Measurements from ENCODE around the gene ADRA1B.

ADRA1B gene

DNA sequence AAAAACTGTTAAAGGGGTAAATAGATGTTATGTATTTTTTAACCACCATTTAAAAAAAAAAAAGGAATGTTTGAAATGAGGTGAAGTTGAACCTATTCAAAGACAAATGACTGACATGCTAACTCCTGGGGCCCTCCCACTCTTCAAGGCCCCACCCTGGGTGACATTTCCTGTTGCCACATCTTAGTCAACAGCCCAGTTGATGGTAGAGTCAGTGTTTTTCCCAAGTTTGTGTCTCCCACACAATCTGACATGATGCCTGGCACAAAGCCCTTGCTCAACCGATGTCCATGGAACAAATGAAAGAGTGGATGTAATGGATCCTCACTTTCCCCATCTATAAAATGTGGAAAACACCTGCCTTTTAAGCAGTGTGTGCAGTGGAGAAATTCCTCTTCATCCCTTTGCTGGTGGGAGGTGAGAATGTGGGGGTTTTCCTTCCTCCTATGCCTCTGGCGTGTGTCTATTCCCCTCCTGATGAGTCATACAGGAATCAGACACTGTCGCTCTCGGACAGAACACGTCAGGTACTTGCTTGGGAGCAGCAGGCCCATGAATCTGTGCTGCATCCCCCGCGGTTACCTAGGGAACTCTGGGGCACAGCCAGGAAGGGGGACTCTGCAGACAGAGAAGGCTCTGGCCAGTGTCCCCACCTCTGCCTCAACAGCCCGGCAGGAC is 13.7 kb upstream of the ADRA1B start:
- DNase-seq: no peak

DNA sequence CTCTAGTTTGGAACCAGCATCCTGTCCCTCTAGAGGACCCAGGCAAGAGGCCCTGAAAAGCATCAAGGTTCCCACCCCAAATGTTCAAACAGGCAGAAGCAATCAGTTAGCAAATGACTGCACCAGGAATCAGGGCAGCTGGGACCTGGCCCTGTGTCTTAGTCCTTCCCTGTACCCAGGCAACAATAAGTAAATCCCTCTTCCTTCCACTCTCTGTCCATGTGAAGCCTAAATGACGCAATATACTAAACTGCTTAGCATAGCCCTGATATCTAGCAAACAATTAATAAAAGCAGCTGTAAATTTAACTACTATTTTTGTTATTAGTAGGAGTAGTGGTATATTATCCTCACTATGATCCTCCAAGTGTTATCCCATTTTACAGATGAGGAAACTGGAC is 13.2 kb upstream of the ADRA1B start:
- no peak for DNase-seq

DNA sequence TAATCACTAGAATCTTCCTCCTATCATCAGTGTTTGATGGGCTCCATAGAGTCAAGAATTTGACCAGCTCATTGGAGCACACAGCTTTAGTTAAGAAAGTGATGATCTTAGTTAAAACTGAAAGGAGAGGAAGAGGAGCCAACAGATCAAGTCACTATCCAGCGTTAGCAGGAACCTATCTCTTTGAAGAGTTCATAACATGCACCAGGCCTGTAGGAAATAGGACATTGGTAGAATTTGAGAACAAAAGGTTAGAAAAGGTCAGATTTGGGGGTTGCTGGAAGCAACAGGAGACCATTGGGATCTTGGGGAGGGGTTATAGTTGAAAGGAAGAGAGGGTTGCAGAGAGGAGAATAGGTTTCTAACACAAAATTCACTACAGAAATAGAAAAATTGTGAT is 11.4 kb upstream of the ADRA1B start:
- DNase-seq: no peak

DNA sequence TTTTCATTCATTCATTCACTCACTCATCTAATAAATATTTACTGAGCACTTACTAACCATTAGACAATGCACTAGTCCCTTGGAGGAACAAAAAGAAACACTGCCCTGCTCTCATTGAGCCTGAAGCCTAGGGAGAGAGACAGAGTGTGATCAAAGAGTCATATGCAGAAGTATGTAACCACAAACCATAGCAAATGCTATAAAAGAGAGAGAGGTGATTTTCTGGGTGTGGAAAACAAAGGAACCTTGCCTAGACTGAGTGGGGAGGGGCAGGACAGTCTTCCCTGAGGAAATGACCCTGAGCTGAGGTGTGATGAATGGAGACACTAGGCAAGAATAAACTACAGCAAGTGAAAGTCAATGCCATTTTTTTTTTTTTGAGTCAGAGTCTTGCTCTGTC is 10.8 kb upstream of the ADRA1B start:
- peak; percentile 88 for DNase-seq

DNA sequence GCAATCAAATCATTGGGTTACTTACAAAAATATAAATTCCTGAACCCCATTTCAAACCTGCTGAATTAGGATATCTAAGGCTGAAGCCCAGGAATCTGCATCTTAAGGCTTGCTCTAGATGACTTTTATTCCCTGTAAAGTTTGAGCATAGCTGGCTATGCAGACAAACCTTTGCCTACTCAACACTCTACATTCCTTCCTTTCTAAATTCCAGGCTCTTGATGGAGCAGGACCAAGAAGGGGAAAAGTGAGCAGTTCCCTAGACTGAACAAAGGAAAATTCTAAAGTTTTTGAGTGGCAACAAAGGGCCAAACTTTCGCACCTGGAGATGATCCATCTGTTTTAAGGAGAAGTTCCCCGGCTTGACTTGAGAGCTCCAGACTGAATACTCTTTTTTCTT is 9.8 kb upstream of the ADRA1B start:
- no peak for DNase-seq

DNA sequence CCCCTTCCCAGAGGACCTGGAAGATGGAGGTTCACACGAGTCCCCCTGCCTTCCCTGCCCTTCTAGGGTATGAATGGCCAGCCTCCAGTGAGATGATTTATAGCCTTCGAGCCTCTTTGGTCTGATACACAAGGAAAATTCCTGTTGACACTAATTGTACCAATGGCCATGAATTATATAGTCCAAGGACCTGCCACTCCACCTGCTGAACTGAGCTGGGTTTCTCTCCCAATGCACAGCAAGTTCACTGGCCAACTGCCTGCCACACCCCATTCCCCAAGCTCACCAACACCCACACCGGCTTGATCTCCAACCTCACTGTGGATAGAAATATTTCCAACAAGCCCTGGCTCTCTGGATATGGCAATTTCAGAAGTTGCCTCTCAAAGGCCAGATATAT is 9.3 kb upstream of the ADRA1B start:
- DNase-seq: no peak

DNA sequence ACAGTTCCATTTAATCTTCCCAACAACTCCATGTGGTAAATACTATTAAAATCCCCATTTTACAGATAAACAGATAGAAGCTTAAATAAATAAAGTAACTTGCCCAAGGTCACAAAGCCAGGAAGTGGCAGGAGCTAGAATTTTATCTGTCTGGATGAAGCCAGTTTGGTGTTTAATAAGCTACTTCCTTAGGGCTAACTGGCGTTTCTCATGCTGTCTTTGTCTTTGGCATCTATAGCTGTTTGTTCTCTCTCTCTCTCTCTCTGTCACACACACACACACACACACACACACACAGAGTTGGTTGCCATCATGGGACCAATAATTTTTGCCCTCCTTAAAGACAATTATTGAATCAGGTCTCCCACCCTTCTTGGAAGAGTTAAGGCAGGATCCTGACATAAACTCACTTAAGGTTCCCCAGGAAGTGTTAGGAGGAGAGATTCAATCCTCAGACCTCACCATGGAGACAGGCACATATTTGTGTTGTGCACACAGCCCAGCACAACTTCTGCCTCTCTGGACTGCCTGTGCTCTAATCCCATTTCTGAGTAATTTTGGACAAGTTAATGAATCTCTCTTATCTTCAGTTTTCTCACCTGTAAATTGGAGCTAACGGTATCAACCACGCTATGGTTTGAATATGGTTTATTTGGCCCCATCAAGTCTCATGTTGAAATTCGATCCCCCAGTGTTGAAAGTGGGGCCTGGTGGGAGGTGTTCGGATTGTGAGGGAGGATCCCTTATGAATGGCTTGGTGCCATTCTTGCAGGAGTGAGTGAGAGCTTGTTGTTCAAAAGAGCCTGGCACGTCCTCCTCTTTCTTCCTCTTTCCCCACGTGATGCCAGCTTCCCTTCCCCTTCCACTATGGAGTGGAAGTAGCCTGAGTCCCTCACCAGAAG is 8.3 kb upstream of the ADRA1B start:
- no peak for DNase-seq

DNA sequence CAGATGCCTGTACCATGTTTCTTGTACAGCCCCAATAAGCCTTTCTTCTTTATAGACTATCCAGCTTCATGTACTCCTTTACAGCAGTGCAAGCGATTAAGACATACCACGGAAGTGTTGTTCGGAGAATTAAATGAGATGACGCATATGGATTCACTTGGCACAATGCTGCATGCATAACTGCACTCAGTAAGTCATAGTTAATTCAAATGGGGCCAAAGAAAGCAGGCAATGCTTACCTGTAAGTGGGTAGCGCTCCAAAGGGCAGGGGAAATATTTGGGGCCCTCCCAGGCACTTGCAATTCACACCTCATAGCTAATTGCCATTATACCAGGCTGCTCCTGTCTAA is 7.7 kb upstream of the ADRA1B start:
- DNase-seq: no peak

DNA sequence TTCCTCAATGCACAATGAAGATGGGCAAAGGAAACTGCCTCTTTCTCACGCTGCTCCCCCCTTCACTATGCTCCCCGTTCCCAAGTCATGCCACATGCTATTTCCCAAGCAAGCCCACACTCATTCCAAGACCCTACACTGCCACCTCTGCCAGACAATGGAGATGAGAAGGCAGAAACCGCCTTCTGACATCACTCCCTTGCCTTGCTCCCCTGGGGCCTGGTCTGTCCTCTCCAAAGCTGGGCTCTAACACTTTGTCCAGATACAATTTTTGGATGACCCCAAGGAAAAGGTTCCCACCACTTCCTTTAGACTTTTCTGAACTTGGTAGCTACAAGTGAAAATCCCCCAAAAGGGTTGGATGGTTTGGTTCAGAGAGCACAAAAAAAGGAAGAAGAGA is 7.2 kb upstream of the ADRA1B start:
- DNase-seq: no peak

DNA sequence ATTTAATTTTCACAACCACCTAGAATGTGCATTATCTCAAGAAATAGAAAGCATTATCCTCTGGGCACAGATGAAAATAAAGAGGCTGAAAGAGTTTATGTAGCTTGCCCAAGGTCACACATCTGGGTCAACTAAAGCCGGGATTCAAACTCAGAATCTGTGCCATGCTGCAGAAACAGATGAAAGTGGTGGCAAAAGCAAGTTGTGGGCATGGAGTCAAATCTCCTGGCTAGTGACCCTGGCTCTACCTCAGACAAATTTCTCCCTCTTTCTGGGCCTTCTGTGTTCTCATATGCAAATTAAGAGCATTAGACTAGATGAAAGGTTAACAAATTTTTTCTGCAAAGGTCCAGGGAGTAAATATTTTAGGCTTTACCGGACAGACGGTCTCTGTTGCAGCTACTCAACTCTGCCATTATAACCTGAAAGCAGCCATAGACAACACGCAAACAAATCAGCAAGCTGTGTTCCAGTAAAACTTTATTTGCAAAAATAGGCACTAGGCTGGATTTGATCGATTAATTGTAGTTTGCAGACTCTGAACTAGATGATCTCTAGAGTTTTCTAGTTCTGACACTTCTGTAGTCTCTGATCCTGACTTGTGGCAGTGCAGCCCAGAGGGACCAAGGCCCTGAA is 6.0 kb upstream of the ADRA1B start:
- no peak for DNase-seq

DNA sequence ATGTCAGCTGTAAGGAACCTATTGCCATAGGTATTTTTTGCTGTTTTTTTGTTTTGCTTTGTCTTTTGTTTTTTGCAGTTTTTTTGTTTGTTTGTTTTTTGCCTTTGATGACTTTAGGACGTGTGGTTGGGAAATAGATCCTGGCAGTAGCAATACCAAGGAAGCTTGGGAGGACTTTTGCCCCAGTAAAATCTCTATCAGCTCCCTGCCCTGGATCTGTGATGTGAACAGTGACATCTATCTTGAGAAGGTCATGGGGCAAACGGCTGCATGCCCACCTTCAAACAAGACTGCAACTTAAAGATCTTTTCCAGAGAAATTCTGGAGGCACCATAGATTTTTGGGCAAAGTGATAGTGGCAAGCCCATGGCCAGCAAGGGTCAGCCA is 5.4 kb upstream of the ADRA1B start:
- DNase-seq: no peak

DNA sequence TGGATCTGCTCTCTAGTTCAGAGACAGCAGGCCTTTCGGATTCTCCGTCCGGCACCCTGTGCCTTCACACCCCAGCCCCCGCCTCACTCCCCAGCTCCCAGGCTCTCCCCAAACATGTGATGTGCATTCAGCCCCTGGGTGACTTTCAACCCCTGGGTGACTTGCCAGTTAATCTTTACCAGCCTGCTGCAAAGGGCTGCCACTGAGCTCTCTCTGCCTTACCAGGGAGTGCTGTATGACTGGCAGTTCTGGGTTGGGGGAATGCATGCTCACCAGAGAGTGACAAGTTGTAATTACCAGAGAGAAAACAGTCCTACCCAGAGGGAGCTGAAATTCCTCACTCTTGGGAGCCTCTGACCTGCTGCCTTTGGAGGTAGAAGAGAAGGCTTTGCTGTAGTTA is 4.9 kb upstream of the ADRA1B start:
- DNase-seq: no peak

DNA sequence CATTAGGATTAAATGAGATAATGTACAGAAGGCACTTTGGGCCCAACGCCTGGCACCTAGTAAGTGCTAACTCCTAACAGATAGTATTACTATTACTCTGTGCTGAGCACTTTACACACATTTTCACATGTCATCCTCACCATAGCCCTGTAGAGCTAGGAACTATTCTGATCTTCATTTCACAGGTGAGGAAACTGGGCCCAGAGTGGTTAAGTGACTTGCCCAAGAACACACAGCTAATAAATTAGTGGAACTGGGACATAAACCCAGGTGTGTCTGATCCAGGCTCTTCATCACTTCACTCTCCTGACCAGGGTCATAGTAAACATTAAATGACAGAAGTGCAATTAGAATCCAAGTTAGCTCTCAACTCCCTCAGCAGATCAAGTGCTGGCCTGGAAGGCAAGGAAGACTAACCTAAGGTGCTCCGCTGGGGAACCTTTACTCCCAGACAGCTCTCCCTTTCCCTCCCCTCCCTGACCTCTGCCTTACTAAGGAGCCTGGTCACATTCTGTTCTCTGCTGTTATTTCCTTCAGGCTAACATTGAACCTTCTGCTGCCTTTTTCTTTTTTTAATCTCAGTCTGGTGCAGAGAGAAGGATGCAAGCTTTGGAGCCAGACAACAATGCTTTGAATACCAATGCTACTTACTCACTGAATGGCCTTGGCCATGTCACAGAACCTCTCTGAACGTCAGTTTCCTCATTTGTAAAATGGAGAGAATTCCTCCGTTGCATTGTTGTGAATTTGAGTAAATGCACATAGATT is 4.1 kb upstream of the ADRA1B start:
- peak; percentile 66 for DNase-seq

DNA sequence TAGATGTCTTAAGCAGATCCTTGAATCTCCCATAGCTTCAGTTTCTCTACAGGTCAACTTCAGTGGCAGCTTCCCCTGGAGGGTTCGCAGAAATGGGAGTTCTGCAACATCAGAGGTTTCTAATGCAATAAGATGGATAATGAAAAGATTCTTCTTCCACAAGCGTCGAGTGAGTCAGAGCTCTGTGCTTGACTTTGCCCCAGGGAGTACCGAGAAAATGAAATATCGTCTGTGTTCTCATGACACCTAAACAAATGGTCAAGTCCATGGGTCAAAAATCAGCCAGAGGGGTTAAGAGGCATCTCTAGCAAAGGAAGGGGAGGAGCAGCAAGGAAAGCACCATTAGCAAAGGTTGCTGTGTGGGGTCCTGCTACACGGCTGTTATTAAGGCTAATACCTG is 3.2 kb upstream of the ADRA1B start:
- peak; percentile 69 for DNase-seq

DNA sequence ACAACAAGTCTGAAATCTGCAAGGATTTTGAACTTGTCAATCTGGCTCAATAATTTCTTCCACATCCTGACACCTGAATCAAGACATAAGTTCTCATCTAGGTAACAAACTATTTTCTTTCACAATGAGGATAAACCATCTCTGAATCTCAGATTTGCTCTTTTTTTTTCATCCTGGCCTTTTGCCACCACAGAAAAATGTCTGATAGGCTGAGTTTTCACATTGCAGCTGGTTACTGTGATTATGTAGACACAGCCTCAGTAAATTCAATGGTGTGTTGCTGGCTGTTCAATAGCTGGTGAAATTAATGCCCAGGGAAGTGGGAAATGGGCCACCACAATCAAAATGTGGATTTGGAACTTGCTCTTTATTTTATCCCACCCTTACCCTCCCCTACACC is 2.8 kb upstream of the ADRA1B start:
- DNase-seq: no peak

DNA sequence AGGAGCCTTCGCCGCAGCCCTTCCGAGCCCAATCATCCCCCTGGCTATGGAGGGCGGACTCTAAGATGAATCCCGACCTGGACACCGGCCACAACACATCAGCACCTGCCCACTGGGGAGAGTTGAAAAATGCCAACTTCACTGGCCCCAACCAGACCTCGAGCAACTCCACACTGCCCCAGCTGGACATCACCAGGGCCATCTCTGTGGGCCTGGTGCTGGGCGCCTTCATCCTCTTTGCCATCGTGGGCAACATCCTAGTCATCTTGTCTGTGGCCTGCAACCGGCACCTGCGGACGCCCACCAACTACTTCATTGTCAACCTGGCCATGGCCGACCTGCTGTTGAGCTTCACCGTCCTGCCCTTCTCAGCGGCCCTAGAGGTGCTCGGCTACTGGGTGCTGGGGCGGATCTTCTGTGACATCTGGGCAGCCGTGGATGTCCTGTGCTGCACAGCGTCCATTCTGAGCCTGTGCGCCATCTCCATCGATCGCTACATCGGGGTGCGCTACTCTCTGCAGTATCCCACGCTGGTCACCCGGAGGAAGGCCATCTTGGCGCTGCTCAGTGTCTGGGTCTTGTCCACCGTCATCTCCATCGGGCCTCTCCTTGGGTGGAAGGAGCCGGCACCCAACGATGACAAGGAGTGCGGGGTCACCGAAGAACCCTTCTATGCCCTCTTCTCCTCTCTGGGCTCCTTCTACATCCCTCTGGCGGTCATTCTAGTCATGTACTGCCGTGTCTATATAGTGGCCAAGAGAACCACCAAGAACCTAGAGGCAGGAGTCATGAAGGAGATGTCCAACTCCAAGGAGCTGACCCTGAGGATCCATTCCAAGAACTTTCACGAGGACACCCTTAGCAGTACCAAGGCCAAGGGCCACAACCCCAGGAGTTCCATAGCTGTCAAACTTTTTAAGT is 819 bp downstream of the ADRA1B start:
- DNase-seq: no peak

DNA sequence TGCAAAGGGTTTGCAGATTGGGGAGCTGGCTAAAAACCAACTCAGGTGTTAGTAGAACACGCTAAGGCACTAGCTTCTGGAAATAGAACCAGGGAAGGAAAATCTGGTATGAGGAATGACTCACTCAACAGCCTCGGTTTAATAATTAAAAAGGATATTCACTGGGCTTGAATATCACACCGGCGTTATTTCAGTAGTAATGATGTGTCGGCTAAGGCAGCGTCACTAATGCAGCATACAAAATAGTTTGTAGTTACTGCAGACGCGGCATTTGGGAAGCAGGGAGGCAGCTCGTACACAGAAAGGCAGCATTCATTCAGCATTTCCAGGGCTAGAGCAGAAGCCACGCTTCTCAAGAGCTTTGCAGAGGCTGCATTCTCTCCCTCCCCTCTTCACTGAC is 1.7 kb downstream of the ADRA1B start:
- DNase-seq: no peak

DNA sequence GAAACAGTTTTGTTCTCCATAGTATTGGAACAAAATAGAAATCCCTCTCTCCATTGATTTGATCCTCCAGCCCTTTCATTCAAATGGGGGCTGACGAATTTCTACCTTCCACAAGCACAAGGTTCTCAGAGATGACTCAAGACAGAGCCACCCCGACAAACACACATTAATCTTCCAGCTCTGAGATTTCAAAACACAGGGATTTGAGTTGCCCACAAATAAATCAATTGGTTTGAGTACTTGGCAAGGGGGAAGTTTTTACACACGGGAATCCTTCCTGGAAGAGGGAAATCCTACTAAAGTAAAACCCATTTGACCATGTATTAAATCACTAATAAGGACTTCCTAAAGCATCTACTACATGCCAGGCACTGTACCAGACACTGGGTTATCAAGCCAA is 5.4 kb downstream of the ADRA1B start:
- peak; percentile 42 for DNase-seq

DNA sequence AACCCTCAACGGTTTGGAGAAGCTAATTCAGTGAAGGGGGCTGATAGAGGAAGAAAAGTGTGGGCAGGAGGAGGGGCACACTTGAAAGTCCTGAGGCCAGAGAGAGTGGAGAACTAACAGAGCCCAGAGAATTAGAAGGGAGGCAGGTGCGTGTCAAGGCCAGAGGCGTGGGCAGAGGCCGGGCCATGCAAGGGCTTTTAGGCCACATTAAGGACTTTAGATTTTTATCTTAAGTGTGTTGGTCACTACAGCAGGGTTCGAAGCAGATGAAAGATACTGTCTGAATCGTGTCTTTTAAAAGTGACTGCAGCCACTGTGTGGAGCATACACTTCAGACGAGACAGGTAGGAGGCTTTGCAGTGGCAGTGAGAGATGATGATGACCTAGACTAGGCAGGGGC is 6.7 kb downstream of the ADRA1B start:
- DNase-seq: no peak

DNA sequence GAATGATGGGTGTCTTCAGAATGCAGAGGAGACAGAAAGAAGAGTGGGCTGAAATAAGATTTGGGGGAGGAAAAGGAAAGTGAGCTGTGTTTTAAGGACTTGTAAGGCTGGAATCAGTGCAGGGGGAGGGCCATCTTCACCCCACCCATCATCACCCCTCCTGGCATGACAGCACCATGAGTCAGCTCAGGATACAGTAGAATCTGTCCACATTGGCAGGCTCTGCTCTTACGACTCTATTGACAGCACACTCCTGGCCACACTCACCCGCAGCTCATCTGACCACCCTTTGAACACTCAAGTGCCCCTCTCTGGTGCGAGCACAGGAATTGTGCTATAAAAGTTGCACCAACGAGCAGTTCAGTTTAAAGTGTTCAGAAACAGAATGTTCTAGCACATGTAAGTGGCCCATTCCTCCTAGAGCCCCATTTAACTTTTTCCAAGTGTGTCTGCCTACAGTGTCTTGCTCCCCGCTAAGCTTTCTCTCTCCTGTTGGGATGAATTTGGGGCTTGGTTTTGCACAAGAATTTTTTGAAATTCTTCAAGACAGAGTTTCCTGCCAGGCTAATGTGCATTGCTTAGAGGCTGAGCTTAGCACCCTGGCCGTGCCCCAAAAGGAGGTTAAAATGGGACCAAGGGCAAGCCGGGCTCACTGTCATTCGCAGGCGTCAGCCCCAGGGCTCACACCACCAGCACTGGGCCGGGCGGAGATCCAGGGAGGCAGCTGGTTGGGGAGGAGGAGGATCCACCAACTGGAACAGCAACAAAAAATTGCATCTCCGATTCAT is 12.0 kb downstream of the ADRA1B start:
- peak; percentile 91 for DNase-seq

DNA sequence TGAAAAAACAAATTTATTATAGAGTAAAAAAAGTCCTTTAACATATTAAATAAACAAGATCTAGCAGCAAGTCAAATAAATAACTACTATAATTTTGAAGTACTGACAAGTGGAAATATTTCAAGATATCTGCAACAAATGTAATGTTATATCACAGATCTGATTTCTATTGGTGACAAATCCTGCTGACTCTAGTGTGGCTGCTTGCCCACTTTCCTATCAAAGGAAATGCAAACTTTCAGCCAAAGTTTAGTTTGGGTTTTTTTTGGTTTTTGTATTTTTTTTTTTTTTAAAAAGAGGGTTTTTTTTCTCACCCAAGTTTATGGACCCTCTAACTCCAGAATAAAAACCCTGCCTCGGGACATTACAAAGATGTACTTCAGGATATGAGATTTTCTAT is 12.9 kb downstream of the ADRA1B start:
- DNase-seq: no peak

All from HCEC 1CT (cell line).